OCI-LY1 (cell line): ENCODE results near the gene SSBP4.

Source experiments
- EZH2 ChIP-seq: fragments of 200-600 bp; sonication (generic), shearing (Covaris generic); IDR thresholded peaks from 2 replicates; pipeline ENCODE4 v1.8.0; 2017; ENCODE audit warnings: borderline replicate concordance, mixed run types, mild to moderate bottlenecking, antibody characterized with exemption, low read length, moderate library complexity, mixed read lengths
- TF ChIP-seq, protein P1 (sequence below): fragments of 200-600 bp; sonication (generic), shearing (Covaris generic); IDR thresholded peaks from 2 replicates; pipeline ENCODE4 v1.5.1; 2017; ENCODE audit warnings: mild to moderate bottlenecking, antibody characterized with exemption, low read length, moderate library complexity, mixed read lengths

DNA sequence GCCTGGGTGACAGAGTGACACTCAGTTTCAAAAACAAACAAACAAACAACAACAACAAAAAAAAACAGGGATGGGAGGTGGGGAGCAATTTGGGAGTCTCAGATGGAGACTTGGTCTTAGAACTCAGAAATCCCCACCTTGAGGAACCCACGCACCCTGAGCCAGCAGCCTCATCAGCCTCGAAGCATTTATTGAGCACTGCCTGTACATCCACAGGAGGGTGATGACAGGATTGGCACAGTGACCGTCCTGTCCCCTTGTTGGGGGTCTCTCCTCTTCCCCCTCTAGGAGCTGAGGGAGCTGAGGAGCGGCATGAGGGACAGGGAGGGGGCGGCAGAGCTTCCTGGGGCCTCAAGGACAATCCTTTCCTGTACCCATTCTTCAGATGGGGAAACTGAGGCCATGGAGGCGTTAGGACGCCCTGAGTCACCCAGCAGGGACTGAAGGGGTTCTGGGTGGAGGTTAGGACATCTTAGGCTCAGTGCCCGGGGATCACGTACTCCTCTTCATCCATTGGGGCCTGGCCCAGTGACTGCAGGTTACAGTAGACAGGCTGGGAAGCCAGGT, 27.6 kb upstream of the SSBP4 start:
- TF ChIP-seq, protein P1, sequence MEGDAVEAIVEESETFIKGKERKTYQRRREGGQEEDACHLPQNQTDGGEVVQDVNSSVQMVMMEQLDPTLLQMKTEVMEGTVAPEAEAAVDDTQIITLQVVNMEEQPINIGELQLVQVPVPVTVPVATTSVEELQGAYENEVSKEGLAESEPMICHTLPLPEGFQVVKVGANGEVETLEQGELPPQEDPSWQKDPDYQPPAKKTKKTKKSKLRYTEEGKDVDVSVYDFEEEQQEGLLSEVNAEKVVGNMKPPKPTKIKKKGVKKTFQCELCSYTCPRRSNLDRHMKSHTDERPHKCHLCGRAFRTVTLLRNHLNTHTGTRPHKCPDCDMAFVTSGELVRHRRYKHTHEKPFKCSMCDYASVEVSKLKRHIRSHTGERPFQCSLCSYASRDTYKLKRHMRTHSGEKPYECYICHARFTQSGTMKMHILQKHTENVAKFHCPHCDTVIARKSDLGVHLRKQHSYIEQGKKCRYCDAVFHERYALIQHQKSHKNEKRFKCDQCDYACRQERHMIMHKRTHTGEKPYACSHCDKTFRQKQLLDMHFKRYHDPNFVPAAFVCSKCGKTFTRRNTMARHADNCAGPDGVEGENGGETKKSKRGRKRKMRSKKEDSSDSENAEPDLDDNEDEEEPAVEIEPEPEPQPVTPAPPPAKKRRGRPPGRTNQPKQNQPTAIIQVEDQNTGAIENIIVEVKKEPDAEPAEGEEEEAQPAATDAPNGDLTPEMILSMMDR: no peak
- TF ChIP-seq EZH2: no peak
